Measurements from ENCODE around the gene BCHE. TPM values are rescaled to one million over a fixed set of nuclear protein-coding genes. Genes with fewer than 3 reads are reported as not detected.

The BCHE gene
- total RNA-seq, 1 experiment from 2014 or later, result 22.4 TPM

DNA sequence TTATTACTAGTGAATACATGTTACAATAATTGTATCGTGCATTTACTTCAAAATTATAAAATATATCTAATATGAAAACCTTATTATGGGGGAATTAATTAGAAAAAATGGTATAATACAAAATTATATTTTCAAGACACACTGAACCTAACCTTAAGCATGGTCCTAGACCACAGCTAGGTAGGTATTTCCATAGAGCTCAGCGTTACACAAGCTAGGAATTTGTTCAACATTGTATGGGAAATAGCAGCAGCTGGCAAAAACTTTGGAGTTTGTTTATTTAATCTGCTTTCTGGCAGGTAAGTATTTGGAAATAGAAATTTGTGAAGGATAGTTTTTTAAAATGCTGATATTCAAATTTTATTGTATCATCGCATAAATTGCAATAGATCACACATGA, 52.9 kb downstream of the BCHE start:
- no peak for TF ChIP-seq EZH2 (IDR thresholded peaks at IDR 0.05; ENCODE audit: borderline replicate concordance, low read depth, low read length, poor library complexity, severe bottlenecking)
- TF ChIP-seq, protein P1, sequence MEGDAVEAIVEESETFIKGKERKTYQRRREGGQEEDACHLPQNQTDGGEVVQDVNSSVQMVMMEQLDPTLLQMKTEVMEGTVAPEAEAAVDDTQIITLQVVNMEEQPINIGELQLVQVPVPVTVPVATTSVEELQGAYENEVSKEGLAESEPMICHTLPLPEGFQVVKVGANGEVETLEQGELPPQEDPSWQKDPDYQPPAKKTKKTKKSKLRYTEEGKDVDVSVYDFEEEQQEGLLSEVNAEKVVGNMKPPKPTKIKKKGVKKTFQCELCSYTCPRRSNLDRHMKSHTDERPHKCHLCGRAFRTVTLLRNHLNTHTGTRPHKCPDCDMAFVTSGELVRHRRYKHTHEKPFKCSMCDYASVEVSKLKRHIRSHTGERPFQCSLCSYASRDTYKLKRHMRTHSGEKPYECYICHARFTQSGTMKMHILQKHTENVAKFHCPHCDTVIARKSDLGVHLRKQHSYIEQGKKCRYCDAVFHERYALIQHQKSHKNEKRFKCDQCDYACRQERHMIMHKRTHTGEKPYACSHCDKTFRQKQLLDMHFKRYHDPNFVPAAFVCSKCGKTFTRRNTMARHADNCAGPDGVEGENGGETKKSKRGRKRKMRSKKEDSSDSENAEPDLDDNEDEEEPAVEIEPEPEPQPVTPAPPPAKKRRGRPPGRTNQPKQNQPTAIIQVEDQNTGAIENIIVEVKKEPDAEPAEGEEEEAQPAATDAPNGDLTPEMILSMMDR (conservative IDR thresholded peaks at IDR 0.05; ENCODE audit: low read depth, low read length), result no peak

DNA sequence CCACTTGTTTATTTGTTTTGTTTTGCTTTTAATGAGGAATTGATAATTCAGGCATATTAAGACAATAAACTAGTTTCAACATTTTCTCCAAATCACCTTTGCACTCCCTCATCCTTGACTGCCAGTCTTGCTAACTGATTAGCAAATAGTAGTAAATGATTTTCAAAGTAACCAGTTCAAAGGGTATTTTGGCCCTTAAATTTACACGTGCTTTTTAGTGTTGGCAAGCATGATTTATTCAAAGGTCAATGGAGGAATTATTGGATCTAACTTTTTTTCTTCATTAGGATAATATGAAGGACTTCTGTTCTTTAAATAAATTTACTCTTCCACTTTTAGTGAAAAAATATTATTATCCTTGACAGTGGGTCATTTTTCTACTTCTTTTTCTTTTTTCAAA, 53.8 kb downstream of the BCHE start:
- Histone ChIP-seq H3K4me1 (ENCODE audit: insufficient read depth, low read length, poor library complexity, severe bottlenecking) (no peaks in the 10 kb centered on the region), H3K36me3 (ENCODE audit: insufficient read depth, low read length, poor library complexity, severe bottlenecking) (no peaks in the 10 kb centered on the region), H3K27me3 (replicated peaks; ENCODE audit: insufficient read depth, low read depth, low read length, poor library complexity) (no peaks in the 10 kb centered on the region), H3K4me3 (ENCODE audit: low read depth, low read length, poor library complexity, severe bottlenecking) (no peak overlapping the region), H3K27ac (ENCODE audit: low read depth, low read length, poor library complexity, severe bottlenecking) (no peak overlapping the region), H3K9me3 (ENCODE audit: low read depth, low read length, poor library complexity, severe bottlenecking) (no peaks in the 10 kb centered on the region)
- intact Hi-C loops (cut with micrococcal nuclease; ENCODE audit: unreplicated experiment), result no loop called here
- ChIA-PET CTCF (no interaction called here), POLR2A (ENCODE audit: low non-redundant PET) (no interaction called here)
- no TSS peak for BruUV-seq (replicated peaks)
- DNase-seq (ENCODE audit: low spot score), result no peak
- no peak for TF ChIP-seq EZH2 (IDR thresholded peaks at IDR 0.05; ENCODE audit: borderline replicate concordance, low read depth, low read length, poor library complexity, severe bottlenecking)
- TF ChIP-seq, protein P1 (conservative IDR thresholded peaks at IDR 0.05; ENCODE audit: low read depth, low read length), result no peak

More for the DNA sequence above, 52.9 kb downstream of the BCHE start:
- intact Hi-C loops (cut with micrococcal nuclease; ENCODE audit: unreplicated experiment), result no loop called here
- H3K27me3 ChIP-seq (replicated peaks; ENCODE audit: insufficient read depth, low read depth, low read length, poor library complexity), result no peaks in the 10 kb centered on the region
- no peaks in the 10 kb centered on the region for H3K36me3 ChIP-seq (ENCODE audit: insufficient read depth, low read length, poor library complexity, severe bottlenecking)
- H3K4me1 ChIP-seq (ENCODE audit: insufficient read depth, low read length, poor library complexity, severe bottlenecking), result no peaks in the 10 kb centered on the region
- DNase-seq (ENCODE audit: low spot score), result no peak
- H3K9me3 ChIP-seq (ENCODE audit: low read depth, low read length, poor library complexity, severe bottlenecking), result no peaks in the 10 kb centered on the region
- H3K27ac ChIP-seq (ENCODE audit: low read depth, low read length, poor library complexity, severe bottlenecking), result no peak overlapping the region
- POLR2A ChIA-PET (ENCODE audit: low non-redundant PET), result no interaction called here
- CTCF ChIA-PET, result no interaction called here
- no peak overlapping the region for H3K4me3 ChIP-seq (ENCODE audit: low read depth, low read length, poor library complexity, severe bottlenecking)
- BruUV-seq (replicated peaks), result no TSS peak

DNA sequence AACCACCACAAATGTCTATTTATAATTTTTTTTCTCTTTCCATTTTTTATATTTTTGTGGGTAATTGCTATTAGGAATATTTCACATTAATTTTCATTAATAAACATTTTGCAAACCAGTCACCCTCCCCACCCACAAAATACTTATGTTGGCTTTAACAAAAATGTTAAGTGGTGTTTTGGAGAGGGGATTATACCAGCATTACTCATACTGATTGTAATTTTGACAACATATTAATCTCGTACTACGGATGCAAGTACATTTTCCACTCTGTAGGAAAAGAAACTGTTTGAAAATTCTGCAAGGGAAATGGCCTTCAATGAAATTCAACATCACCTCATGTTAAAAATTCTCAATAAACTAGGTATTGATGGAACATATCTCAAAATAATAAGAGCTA, 58.3 kb downstream of the BCHE start:
- no peaks in the 10 kb centered on the region for H3K36me3 ChIP-seq (ENCODE audit: insufficient read depth, low read length, poor library complexity, severe bottlenecking)
- no peak overlapping the region for H3K4me3 ChIP-seq (ENCODE audit: low read depth, low read length, poor library complexity, severe bottlenecking)
- intact Hi-C loops (cut with micrococcal nuclease; ENCODE audit: unreplicated experiment), result no loop called here
- DNase-seq (ENCODE audit: low spot score), result no peak
- no peaks in the 10 kb centered on the region for H3K9me3 ChIP-seq (ENCODE audit: low read depth, low read length, poor library complexity, severe bottlenecking)
- no peak overlapping the region for H3K27ac ChIP-seq (ENCODE audit: low read depth, low read length, poor library complexity, severe bottlenecking)
- CTCF ChIA-PET, result no interaction called here
- no peak for TF ChIP-seq EZH2 (IDR thresholded peaks at IDR 0.05; ENCODE audit: borderline replicate concordance, low read depth, low read length, poor library complexity, severe bottlenecking)
- TF ChIP-seq, protein P1 (conservative IDR thresholded peaks at IDR 0.05; ENCODE audit: low read depth, low read length), result no peak
- POLR2A ChIA-PET (ENCODE audit: low non-redundant PET), result no interaction called here
- H3K27me3 ChIP-seq (replicated peaks; ENCODE audit: insufficient read depth, low read depth, low read length, poor library complexity), result no peaks in the 10 kb centered on the region
- BruUV-seq (replicated peaks), result no TSS peak
- no peaks in the 10 kb centered on the region for H3K4me1 ChIP-seq (ENCODE audit: insufficient read depth, low read length, poor library complexity, severe bottlenecking)
